HepG2 (cell line): Measurements from ENCODE around the gene CADM2. TPM values are rescaled to one million over a fixed set of nuclear protein-coding genes. Genes with fewer than 3 reads are reported as not detected.

Experiments
- ATAC-seq: fragments of 200-7000 bp; cut with Tn5 transposase; 3 replicates; pipeline ENCODE4 v1.9.1; 2020; ENCODE audit warnings: mild to moderate bottlenecking, moderate library complexity
- BruUV-seq: library from RNA; stranded (reverse); fragments of 400-500 nt; replicated peaks from 2 replicates; lab custom pipeline; 2021; lab: Mats Ljungman, UMichigan
- CTCF ChIA-PET: fragments of 300-600 bp; formaldehyde crosslinking; extraction: SDS; loops from one replicate; lab custom pipeline; 2021; ENCODE audit warnings: low total read pairs, inconsistent platforms, low intra/inter-chr PET ratio; lab: Yijun Ruan, JAX
- POLR2A ChIA-PET: fragments of 350-600 bp; sonication (Branson Sonifier 250); formaldehyde crosslinking; loops from one replicate; lab custom pipeline; 2020; ENCODE audit warnings: antibody characterized with exemption, inconsistent platforms; lab: Yijun Ruan, JAX
- DNase-seq: peaks from one replicate; pipeline ENCODE4 v3.0.0-alpha.2; 2015; ENCODE audit warnings: low spot score
- FAIRE-seq: peaks from 3 replicates; lab custom pipeline; 2011; peaks lifted over from hg19 to GRCh38; lab: Jason Lieb, UNC
- H2AFZ ChIP-seq: one replicate; pipeline ENCODE4 v1.6.1; 2011; ENCODE audit warnings: low read length, inconsistent platforms
- H3K27ac ChIP-seq: fragments of 300-600 bp; 3 replicates; pipeline ENCODE4 v1.8.0; 2011; ENCODE audit warnings: mixed run types, mild to moderate bottlenecking, mixed read lengths, low read length, inconsistent platforms; ENCODE audit not compliant: insufficient read depth; ENCODE audit errors: extremely low read length
- H3K27me3 ChIP-seq, 2 experiments: fragments of 200-600 bp in 1 of 2; 2 replicates in 1 of 2; 3 replicates in 1 of 2; pipeline versions ENCODE4 v1.6.0 to v1.8.0; 2011; ENCODE audit warnings: low read length in 2 of 2, mild to moderate bottlenecking in 2 of 2, moderate library complexity in 2 of 2, inconsistent platforms in 1 of 2; ENCODE audit not compliant: insufficient read depth in 2 of 2, control insufficient read depth in 1 of 2
- H3K36me3 ChIP-seq, 2 experiments: fragments of 200-600 bp in 1 of 2; replicated peaks in 1 of 2; 2 replicates in 1 of 2; 3 replicates in 1 of 2; pipeline versions ENCODE4 v1.5.1 to v1.8.0; 2011; ENCODE audit warnings: low read length in 2 of 2, inconsistent platforms in 1 of 2; ENCODE audit not compliant: insufficient read depth in 2 of 2, control insufficient read depth in 1 of 2
- H3K4me1 ChIP-seq: 2 replicates; pipeline ENCODE4 v1.5.1; 2012; ENCODE audit warnings: low read length, inconsistent platforms; ENCODE audit not compliant: insufficient read depth
- H3K4me2 ChIP-seq: 2 replicates; pipeline ENCODE4 v1.6.0; 2011; ENCODE audit warnings: low read depth, low read length, inconsistent platforms
- H3K4me3 ChIP-seq, 3 experiments: fragments of 200-600 bp in 1 of 3; sonication (generic), shearing (Covaris generic) in 1 of 3; replicated peaks in 1 of 3; 2 replicates each; pipeline ENCODE4 v1.5.1; 2011 to 2016; ENCODE audit warnings: low read length in 3 of 3, inconsistent platforms in 2 of 3, low read depth in 2 of 3, mild to moderate bottlenecking in 2 of 3, control low read depth in 1 of 3, mixed read lengths in 1 of 3; ENCODE audit not compliant: insufficient read depth in 1 of 3
- H3K79me2 ChIP-seq: one replicate; pipeline ENCODE4 v1.6.1; 2011; ENCODE audit warnings: low read length, inconsistent platforms; ENCODE audit not compliant: insufficient read depth
- H3K9ac ChIP-seq: 2 replicates; pipeline ENCODE4 v1.6.0; 2011; ENCODE audit warnings: mild to moderate bottlenecking, low read depth, low read length, inconsistent platforms; ENCODE audit not compliant: insufficient read depth
- H3K9me3 ChIP-seq: 2 replicates; pipeline ENCODE4 v1.5.1; 2012; ENCODE audit warnings: mild to moderate bottlenecking, low read length
- H4K20me1 ChIP-seq: 2 replicates; pipeline ENCODE4 v1.6.0; 2011; ENCODE audit warnings: inconsistent platforms, mild to moderate bottlenecking, low read length, moderate library complexity; ENCODE audit not compliant: insufficient read depth
- AGO2 ChIP-seq: fragments of 200-400 bp; formaldehyde crosslinking; optimal IDR thresholded peaks from 2 replicates; pipeline ENCODE3; 2017; ENCODE audit warnings: mild to moderate bottlenecking, low read depth, low read length, moderate library complexity
- ATF1 ChIP-seq: IDR thresholded peaks from 2 replicates; pipeline ENCODE4 v1.6.1; 2016; ENCODE audit warnings: mild to moderate bottlenecking, control low read depth
- BRD4 ChIP-seq: sonication (generic); formaldehyde crosslinking; IDR thresholded peaks from 2 replicates; pipeline ENCODE4 v1.4.0; 2020; ENCODE audit warnings: missing genetic modification reagents
- MIER2 ChIP-seq: IDR thresholded peaks from 2 replicates; pipeline ENCODE4 v1.6.1; 2016; ENCODE audit warnings: missing biosample characterization, missing genetic modification reagents
- PAX8 ChIP-seq: sonication (generic); formaldehyde crosslinking; IDR thresholded peaks from 2 replicates; pipeline ENCODE4 v1.8.0; 2022; ENCODE audit warnings: mild to moderate bottlenecking, missing genetic modification reagents, borderline replicate concordance
- PRMT3 ChIP-seq: sonication (generic); formaldehyde crosslinking; IDR thresholded peaks from 2 replicates; pipeline ENCODE4 v1.8.1; 2022; ENCODE audit warnings: low read depth, mild to moderate bottlenecking, moderate library complexity, missing genetic modification reagents, borderline replicate concordance
- REXO4 ChIP-seq: sonication (generic); formaldehyde crosslinking; IDR thresholded peaks from 2 replicates; pipeline ENCODE4 v1.8.0; 2022; ENCODE audit warnings: missing genetic modification reagents, mild to moderate bottlenecking, borderline replicate concordance
- WGBS: methylation state at CpG from one replicate; pipeline ENCODE4 v1.1.6; 2017; ENCODE audit warnings: low lambda C conversion rate; 5-methylcytosine and 5-hydroxymethylcytosine counted together
- in situ Hi-C: cut with HindIII; loops from 2 replicates; pipeline ENCODE4 v1.10.0; 2017; ENCODE audit warnings: low pct_unique_long_range_greater_than_20kb; ENCODE audit not compliant: extremely low pct_ligation_motif_present
- intact Hi-C: fragments of 100-400 bp; cut with micrococcal nuclease; formaldehyde crosslinking; loops from one replicate; pipeline ENCODE4 v1.10.0; 2022; ENCODE audit not compliant: unreplicated experiment
- polyA plus RNA-seq, 8 experiments: library from polyadenylated mRNA; depleted of rRNA in 3 of 8; stranded (reverse) in 7 of 8; unstranded in 1 of 8; fragments of >200 nt; fragmentation: Illumina TruSeq in 4 of 8; extraction: Trizol in 4 of 8; gene quantifications; 2 replicates each; pipeline versions ENCODE4 v1.2.1 to v1.2.3, GENCODE V29; 2011 to 2016; ENCODE audit warnings: low read depth in 4 of 8, missing spikeins in 1 of 8, mixed read lengths in 1 of 8; ENCODE audit not compliant: insufficient read depth in 1 of 8
- total RNA-seq, 5 experiments: library from RNA; depleted of rRNA; stranded (reverse); fragments of >200 nt; fragmentation: Illumina TruSeq; extraction: Trizol; gene quantifications; 2 replicates each; pipeline ENCODE4 v1.2.3, GENCODE V29; 2016; ENCODE audit warnings: low read depth in 1 of 5
- TF ChIP-seq, protein P1 (sequence below): sonication (generic); formaldehyde crosslinking; IDR thresholded peaks from 2 replicates; pipeline ENCODE4 v1.5.1; 2020; ENCODE audit warnings: mild to moderate bottlenecking, missing genetic modification reagents, borderline replicate concordance
- TF ChIP-seq, protein P2 (sequence below): IDR thresholded peaks from 2 replicates; pipeline ENCODE4 v1.6.1; 2012; ENCODE audit warnings: inconsistent platforms
- TF ChIP-seq, protein P3 (sequence below): sonication (generic); formaldehyde crosslinking; IDR thresholded peaks from 2 replicates; pipeline ENCODE4 v1.8.0; 2022; ENCODE audit warnings: missing genetic modification reagents, mild to moderate bottlenecking, inconsistent platforms, borderline replicate concordance
- TF ChIP-seq, protein P4 (sequence below): sonication (generic); formaldehyde crosslinking; IDR thresholded peaks from 2 replicates; pipeline ENCODE4 v1.4.0; 2020; ENCODE audit warnings: missing genetic modification reagents
- TF ChIP-seq, protein P5 (sequence below): sonication (generic); formaldehyde crosslinking; IDR thresholded peaks from 2 replicates; pipeline ENCODE4 v1.4.0; 2020; ENCODE audit warnings: missing genetic modification reagents

Gene CADM2
- total and polyA plus RNA-seq, 2 of the 13 experiments (the other 11 are each of a cell fraction or from before 2014, with no cell fraction given) = not detected

DNA sequence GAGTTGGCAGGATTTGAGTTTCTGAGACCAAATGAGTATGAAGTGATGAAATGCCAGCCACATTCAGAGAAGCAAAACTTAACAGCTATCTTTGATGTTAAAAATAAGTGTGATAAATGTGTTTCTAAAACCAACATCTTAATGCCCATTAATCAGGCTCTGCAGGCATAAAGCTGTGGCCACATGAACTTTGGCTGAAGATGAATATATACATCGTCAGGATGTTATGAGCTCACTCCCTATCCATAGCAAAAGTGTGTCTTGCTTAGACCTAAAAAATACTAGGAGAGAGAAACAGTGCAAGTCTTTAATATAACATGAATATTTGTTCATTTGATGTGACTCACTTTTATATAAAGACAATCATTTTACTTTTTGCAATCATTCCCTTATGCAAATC lies 218.0 kb downstream of the CADM2 start:
- WGBS = 0% methylated on average over 1 of the region's 1 CpG
- DNase-seq (no peak), FAIRE-seq (no peak), ATAC-seq (no peak)
- Histone ChIP-seq H3K79me2 (no peaks in the 10 kb centered on the region), H3K9ac (no peak overlapping the region), H3K27ac (no peak overlapping the region), H3K4me2 (no peak overlapping the region), H2AFZ (no peak overlapping the region), H3K27me3 (no peaks in the 10 kb centered on the region), H3K4me1 (no peaks in the 10 kb centered on the region), H3K4me3 (no peak overlapping the region), H3K36me3 (no peaks in the 10 kb centered on the region), H3K9me3 (no peaks in the 10 kb centered on the region), H4K20me1 (no peaks in the 10 kb centered on the region)
- ChIA-PET CTCF (no interaction called here), POLR2A (no interaction called here)
- in situ Hi-C loops (no loop called here), intact Hi-C loops (no loop called here)
- no TSS peak for BruUV-seq
- no peak for TF ChIP-seq PRMT3 (CRISPR knock-in tag)
- TF ChIP-seq, protein P1, sequence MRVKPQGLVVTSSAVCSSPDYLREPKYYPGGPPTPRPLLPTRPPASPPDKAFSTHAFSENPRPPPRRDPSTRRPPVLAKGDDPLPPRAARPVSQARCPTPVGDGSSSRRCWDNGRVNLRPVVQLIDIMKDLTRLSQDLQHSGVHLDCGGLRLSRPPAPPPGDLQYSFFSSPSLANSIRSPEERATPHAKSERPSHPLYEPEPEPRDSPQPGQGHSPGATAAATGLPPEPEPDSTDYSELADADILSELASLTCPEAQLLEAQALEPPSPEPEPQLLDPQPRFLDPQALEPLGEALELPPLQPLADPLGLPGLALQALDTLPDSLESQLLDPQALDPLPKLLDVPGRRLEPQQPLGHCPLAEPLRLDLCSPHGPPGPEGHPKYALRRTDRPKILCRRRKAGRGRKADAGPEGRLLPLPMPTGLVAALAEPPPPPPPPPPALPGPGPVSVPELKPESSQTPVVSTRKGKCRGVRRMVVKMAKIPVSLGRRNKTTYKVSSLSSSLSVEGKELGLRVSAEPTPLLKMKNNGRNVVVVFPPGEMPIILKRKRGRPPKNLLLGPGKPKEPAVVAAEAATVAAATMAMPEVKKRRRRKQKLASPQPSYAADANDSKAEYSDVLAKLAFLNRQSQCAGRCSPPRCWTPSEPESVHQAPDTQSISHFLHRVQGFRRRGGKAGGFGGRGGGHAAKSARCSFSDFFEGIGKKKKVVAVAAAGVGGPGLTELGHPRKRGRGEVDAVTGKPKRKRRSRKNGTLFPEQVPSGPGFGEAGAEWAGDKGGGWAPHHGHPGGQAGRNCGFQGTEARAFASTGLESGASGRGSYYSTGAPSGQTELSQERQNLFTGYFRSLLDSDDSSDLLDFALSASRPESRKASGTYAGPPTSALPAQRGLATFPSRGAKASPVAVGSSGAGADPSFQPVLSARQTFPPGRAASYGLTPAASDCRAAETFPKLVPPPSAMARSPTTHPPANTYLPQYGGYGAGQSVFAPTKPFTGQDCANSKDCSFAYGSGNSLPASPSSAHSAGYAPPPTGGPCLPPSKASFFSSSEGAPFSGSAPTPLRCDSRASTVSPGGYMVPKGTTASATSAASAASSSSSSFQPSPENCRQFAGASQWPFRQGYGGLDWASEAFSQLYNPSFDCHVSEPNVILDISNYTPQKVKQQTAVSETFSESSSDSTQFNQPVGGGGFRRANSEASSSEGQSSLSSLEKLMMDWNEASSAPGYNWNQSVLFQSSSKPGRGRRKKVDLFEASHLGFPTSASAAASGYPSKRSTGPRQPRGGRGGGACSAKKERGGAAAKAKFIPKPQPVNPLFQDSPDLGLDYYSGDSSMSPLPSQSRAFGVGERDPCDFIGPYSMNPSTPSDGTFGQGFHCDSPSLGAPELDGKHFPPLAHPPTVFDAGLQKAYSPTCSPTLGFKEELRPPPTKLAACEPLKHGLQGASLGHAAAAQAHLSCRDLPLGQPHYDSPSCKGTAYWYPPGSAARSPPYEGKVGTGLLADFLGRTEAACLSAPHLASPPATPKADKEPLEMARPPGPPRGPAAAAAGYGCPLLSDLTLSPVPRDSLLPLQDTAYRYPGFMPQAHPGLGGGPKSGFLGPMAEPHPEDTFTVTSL (CRISPR knock-in tag) = no peak
- TF ChIP-seq, protein P2, sequence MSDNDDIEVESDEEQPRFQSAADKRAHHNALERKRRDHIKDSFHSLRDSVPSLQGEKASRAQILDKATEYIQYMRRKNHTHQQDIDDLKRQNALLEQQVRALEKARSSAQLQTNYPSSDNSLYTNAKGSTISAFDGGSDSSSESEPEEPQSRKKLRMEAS = no peak
- TF ChIP-seq, protein P3, sequence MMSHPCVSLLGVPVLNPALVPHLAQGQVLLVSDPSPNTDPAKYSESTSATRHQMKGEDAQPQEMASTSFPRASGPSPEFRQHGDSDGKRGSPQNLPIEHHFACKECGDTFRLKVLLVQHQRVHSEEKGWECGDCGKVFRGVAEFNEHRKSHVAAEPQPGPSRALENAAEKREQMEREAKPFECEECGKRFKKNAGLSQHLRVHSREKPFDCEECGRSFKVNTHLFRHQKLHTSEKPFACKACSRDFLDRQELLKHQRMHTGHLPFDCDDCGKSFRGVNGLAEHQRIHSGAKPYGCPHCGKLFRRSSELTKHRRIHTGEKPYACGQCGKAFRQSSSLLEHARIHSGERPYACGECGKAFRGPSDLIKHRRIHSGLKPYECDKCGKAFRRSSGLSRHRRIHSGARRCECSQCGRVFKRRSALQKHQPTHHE = no peak
- no peak for TF ChIP-seq PAX8 (CRISPR knock-in tag)
- TF ChIP-seq BRD4 (CRISPR knock-in tag) = no peak
- TF ChIP-seq ATF1 = no peak
- TF ChIP-seq, protein P4, sequence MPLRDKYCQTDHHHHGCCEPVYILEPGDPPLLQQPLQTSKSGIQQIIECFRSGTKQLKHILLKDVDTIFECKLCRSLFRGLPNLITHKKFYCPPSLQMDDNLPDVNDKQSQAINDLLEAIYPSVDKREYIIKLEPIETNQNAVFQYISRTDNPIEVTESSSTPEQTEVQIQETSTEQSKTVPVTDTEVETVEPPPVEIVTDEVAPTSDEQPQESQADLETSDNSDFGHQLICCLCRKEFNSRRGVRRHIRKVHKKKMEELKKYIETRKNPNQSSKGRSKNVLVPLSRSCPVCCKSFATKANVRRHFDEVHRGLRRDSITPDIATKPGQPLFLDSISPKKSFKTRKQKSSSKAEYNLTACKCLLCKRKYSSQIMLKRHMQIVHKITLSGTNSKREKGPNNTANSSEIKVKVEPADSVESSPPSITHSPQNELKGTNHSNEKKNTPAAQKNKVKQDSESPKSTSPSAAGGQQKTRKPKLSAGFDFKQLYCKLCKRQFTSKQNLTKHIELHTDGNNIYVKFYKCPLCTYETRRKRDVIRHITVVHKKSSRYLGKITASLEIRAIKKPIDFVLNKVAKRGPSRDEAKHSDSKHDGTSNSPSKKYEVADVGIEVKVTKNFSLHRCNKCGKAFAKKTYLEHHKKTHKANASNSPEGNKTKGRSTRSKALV (CRISPR knock-in tag) = no peak
- TF ChIP-seq, protein P5, sequence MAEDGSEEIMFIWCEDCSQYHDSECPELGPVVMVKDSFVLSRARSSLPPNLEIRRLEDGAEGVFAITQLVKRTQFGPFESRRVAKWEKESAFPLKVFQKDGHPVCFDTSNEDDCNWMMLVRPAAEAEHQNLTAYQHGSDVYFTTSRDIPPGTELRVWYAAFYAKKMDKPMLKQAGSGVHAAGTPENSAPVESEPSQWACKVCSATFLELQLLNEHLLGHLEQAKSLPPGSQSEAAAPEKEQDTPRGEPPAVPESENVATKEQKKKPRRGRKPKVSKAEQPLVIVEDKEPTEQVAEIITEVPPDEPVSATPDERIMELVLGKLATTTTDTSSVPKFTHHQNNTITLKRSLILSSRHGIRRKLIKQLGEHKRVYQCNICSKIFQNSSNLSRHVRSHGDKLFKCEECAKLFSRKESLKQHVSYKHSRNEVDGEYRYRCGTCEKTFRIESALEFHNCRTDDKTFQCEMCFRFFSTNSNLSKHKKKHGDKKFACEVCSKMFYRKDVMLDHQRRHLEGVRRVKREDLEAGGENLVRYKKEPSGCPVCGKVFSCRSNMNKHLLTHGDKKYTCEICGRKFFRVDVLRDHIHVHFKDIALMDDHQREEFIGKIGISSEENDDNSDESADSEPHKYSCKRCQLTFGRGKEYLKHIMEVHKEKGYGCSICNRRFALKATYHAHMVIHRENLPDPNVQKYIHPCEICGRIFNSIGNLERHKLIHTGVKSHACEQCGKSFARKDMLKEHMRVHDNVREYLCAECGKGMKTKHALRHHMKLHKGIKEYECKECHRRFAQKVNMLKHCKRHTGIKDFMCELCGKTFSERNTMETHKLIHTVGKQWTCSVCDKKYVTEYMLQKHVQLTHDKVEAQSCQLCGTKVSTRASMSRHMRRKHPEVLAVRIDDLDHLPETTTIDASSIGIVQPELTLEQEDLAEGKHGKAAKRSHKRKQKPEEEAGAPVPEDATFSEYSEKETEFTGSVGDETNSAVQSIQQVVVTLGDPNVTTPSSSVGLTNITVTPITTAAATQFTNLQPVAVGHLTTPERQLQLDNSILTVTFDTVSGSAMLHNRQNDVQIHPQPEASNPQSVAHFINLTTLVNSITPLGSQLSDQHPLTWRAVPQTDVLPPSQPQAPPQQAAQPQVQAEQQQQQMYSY (CRISPR knock-in tag) = no peak
- no peak for TF ChIP-seq REXO4 (CRISPR knock-in tag)
- no peak for TF ChIP-seq MIER2 (CRISPR knock-in tag)
- TF ChIP-seq AGO2 = no peak
